ENCODE data around the gene MAP1S.

GRCh38 chr19:17752865-17753639 is 33.8 kb downstream of the MAP1S start:
- TF ChIP-seq MAX (IDR thresholded peaks at IDR 0.05) (no peak), RAD21 (IDR thresholded peaks at IDR 0.05 in 1 of 2, conservative IDR thresholded peaks at IDR 0.05 in 1 of 2; ENCODE audit: low read depth in 2 of 2, low read length in 2 of 2) (no peak), EZH2 (IDR thresholded peaks at IDR 0.05; ENCODE audit: low read depth, low read length, severe bottlenecking) (no peak)
